ENCODE data around the gene RHOB. TPM values are rescaled to one million over a fixed set of nuclear protein-coding genes. Genes with fewer than 3 reads are reported as not detected.

Gene RHOB
- total and polyA plus RNA-seq, 2 of the 13 experiments (the other 11 are each of a cell fraction or from before 2014, with no cell fraction given), result 192 to 268 TPM

GRCh38 chr2:20447437-20448245 lies 767 bp downstream of the RHOB start (continued):
- TF ChIP-seq ZNF30 (CRISPR knock-in tag; IDR thresholded peaks at IDR 0.05) (0 out of 2 replicates have a peak, but pooled peaks have one; percentile 63), ZNF354B (CRISPR knock-in tag; IDR thresholded peaks at IDR 0.05) (0 out of 2 replicates have a peak, but pooled peaks have one; percentile 20)

GRCh38 chr2:20448246-20448976 lies 1.5 kb downstream of the RHOB start:
- Histone ChIP-seq H3K79me2 (ENCODE audit: insufficient read depth, low read length) (peaks cover 39% of the 10 kb centered on the region), H3K9ac (ENCODE audit: insufficient read depth, low read depth, low read length) (peak overlapping the region; percentile 99), H3K27me3 (ENCODE audit: control insufficient read depth in 1 of 2, insufficient read depth in 2 of 2, low read length in 2 of 2) (no peaks in the 10 kb centered on the region; a peak in 1 of 5 replicates), H3K36me3 (replicated peaks in 1 of 2; ENCODE audit: control insufficient read depth in 1 of 2, insufficient read depth in 2 of 2, low read length in 2 of 2) (peaks cover 2 to 14% of the 10 kb centered on the region in 2 experiments; a peak in 4 of 5 replicates), H3K4me1 (ENCODE audit: insufficient read depth, low read length) (peaks cover 68% of the 10 kb centered on the region), H2AFZ (ENCODE audit: low read length) (no peak overlapping the region), H3K4me3 (replicated peaks in 1 of 3; ENCODE audit: insufficient read depth in 1 of 3, low read depth in 2 of 3, low read length in 3 of 3) (peak overlapping the region; percentile 73 to 97 (median 78)), H3K27ac (ENCODE audit: extremely low read length, insufficient read depth, low read length) (peak overlapping the region; percentile 92), H3K4me2 (ENCODE audit: low read depth, low read length) (peak overlapping the region; percentile 85), H3K9me3 (ENCODE audit: low read length) (no peaks in the 10 kb centered on the region), H4K20me1 (ENCODE audit: insufficient read depth, low read length) (peaks cover 37% of the 10 kb centered on the region)
- no peak for FAIRE-seq
- BruUV-seq (replicated peaks), result TSS peak; percentile 68
- WGBS (ENCODE audit: low lambda C conversion rate), result 2% methylated on average over 25 of the region's 26 CpGs
- intact Hi-C loops (cut with micrococcal nuclease; ENCODE audit: unreplicated experiment), result no loop called here
- in situ Hi-C loops (cut with HindIII; ENCODE audit: extremely low pct_ligation_motif_present, low pct_unique_long_range_greater_than_20kb), result loop anchor here (5.0 kb wide), 3 partner anchors 89 to 189 kb away; no protein-coding TSS in a partner anchor
- ATAC-seq, result no peak
- ChIA-PET CTCF (ENCODE audit: low intra/inter-chr PET ratio, low total read pairs) (interaction anchor here (1.2 kb wide), 1 partner anchor 194 kb away, joined by 3 read pairs; no protein-coding TSS in a partner anchor), POLR2A (interaction anchor here (0.7 to 18.3 kb wide), 29 partner anchors 10 to 218 kb away, joined by 3 to 1537 read pairs (median 33); partner anchors contain the start of genes GDF7 and HS1BP3)
- no peak for DNase-seq (ENCODE audit: low spot score)
- TF ChIP-seq SOX13 (IDR thresholded peaks at IDR 0.05) (0 out of 2 replicates have a peak, but pooled peaks have one; percentile 11), SOX13 (CRISPR knock-in tag; conservative IDR thresholded peaks at IDR 0.05 in 1 of 2, IDR thresholded peaks at IDR 0.05 in 1 of 2) (peak in 1 of 2 experiments; percentile 91; a peak in 1 of 4 replicates), HNF4A (CRISPR knock-in tag; IDR thresholded peaks at IDR 0.05) (peak; percentile 3; the same call in 1 of the 2 replicates), CAMTA2 (CRISPR knock-in tag; IDR thresholded peaks at IDR 0.05; ENCODE audit: borderline replicate concordance) (no peak), ZC3H13 (CRISPR knock-in tag; IDR thresholded peaks at IDR 0.05) (peak; percentile 99; the same call in 1 of the 2 replicates), SNAPC2 (CRISPR knock-in tag; IDR thresholded peaks at IDR 0.05) (peak; percentile 6; the same call in 1 of the 2 replicates), MYNN (CRISPR knock-in tag; IDR thresholded peaks at IDR 0.05; ENCODE audit: low read depth) (0 out of 2 replicates have a peak, but pooled peaks have one; percentile 49), NFKB2 (CRISPR knock-in tag; IDR thresholded peaks at IDR 0.05; ENCODE audit: borderline replicate concordance) (0 out of 2 replicates have a peak, but pooled peaks have one; percentile 16), HDAC2 (CRISPR knock-in tag; IDR thresholded peaks at IDR 0.05) (peak; percentile 14; the same call in 1 of the 2 replicates), KAT8 (CRISPR knock-in tag; IDR thresholded peaks at IDR 0.05) (peak; percentile 55; the same call in 1 of the 2 replicates), NAIF1 (CRISPR knock-in tag; IDR thresholded peaks at IDR 0.05; ENCODE audit: borderline replicate concordance) (0 out of 2 replicates have a peak, but pooled peaks have one; percentile 48), CHD4 (IDR thresholded peaks at IDR 0.05; ENCODE audit: borderline replicate concordance, low read length) (no peak), ETS1 (CRISPR knock-in tag; IDR thresholded peaks at IDR 0.05) (no peak), POLR2A (IDR thresholded peaks at IDR 0.05; ENCODE audit: insufficient read depth in 1 of 2, low read depth in 2 of 2, low read length in 2 of 2) (peak; percentile 39 to 82; a peak in 3 of 4 replicates), ZNF747 (CRISPR knock-in tag; IDR thresholded peaks at IDR 0.05; ENCODE audit: borderline replicate concordance) (peak; percentile 55; the same call in 1 of the 2 replicates), CBX5 (CRISPR knock-in tag; IDR thresholded peaks at IDR 0.05; ENCODE audit: borderline replicate concordance) (0 out of 2 replicates have a peak, but pooled peaks have one; percentile 54), ZMAT3 (CRISPR knock-in tag; conservative IDR thresholded peaks at IDR 0.05) (0 out of 2 replicates have a peak, but pooled peaks have one; percentile 35)
